NB4 (cell line): Measurements from ENCODE around the gene EEA1.

Experiments used
- DNase-seq: peaks from one replicate; pipeline ENCODE4 v3.0.0; 2010; ENCODE audit warnings: low read depth
- H3K4me3 ChIP-seq: one replicate; pipeline ENCODE4 v1.5.1; 2011; ENCODE audit warnings: mild to moderate bottlenecking, low read depth, low read length, moderate library complexity
- MYC ChIP-seq: IDR thresholded peaks from 2 replicates; pipeline ENCODE4 v1.6.1; 2011; ENCODE audit warnings: low read depth, low read length
- POLR2A ChIP-seq: IDR thresholded peaks from 2 replicates; pipeline ENCODE4 v1.6.1; 2011; ENCODE audit warnings: mild to moderate bottlenecking; ENCODE audit not compliant: insufficient read length; ENCODE audit errors: extremely low read depth
- TF ChIP-seq, protein P1 (sequence below): IDR thresholded peaks from 2 replicates; pipeline ENCODE4 v1.6.1; 2011; ENCODE audit warnings: low read depth, low read length
- TF ChIP-seq, protein P2 (sequence below): IDR thresholded peaks from one replicate; pipeline ENCODE4 v1.5.1; 2012; ENCODE audit warnings: low read depth, low read length

The EEA1 gene

DNA sequence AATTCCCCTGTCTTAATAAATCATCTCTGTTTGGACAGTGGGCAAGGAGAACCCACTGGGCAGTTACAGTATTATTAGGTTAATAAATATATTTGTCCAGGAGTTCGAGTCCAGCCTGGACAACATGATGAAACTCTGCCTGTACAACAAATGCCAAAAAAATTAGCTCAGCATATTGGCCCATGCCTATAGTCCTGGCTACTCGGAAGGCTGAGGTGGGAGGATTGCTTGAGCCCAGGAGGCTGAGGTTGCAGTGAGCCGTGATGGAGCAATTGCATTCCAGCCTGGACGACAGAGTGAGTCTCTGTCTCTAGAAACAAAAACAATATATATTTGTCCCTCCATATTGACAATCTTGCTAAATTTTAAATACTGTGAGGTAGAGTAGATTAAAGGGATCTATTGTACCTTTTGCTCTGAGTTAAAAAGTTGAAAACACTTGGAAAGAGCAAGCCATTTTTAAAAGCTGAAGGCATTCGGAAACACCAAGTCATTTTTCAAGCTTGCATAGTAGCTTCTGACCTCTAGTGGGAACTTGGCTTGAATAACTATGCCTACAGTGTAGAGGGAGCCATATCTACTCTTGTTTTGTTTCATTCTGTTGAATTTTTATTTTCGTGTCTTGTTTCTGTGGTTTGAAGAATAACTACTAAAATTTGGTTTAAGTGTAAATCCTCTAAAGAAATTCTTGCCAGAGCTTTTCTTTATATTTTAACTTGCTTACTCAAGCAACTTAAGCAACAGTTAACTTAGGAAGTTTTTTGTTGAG lies 14.6 kb upstream of the EEA1 start:
- TF ChIP-seq MYC = no peak
- TF ChIP-seq, protein P1, sequence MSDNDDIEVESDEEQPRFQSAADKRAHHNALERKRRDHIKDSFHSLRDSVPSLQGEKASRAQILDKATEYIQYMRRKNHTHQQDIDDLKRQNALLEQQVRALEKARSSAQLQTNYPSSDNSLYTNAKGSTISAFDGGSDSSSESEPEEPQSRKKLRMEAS = no peak
- no peak for TF ChIP-seq POLR2A
- TF ChIP-seq, protein P2, sequence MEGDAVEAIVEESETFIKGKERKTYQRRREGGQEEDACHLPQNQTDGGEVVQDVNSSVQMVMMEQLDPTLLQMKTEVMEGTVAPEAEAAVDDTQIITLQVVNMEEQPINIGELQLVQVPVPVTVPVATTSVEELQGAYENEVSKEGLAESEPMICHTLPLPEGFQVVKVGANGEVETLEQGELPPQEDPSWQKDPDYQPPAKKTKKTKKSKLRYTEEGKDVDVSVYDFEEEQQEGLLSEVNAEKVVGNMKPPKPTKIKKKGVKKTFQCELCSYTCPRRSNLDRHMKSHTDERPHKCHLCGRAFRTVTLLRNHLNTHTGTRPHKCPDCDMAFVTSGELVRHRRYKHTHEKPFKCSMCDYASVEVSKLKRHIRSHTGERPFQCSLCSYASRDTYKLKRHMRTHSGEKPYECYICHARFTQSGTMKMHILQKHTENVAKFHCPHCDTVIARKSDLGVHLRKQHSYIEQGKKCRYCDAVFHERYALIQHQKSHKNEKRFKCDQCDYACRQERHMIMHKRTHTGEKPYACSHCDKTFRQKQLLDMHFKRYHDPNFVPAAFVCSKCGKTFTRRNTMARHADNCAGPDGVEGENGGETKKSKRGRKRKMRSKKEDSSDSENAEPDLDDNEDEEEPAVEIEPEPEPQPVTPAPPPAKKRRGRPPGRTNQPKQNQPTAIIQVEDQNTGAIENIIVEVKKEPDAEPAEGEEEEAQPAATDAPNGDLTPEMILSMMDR = no peak
- DNase-seq = peak; percentile 30
- no peak overlapping the region for H3K4me3 ChIP-seq

DNA sequence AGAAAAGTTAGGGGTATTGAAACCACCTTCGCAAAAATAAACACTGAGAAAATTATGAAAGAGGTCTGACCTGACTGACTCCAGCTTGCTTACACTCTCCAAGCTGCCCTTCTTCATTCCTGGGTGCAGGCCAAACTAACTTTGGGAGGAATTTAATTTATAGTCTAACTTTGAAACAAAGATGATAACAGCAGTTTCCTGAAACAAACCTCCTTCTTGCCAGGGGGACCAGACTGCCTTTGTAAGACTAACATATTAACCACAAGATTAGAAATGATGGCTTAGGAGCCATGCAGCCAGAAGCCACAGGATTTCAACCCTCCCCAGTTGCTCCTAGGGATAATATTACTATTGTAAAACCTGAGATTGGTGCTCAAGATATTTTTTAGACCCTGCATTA lies 13.8 kb upstream of the EEA1 start:
- H3K4me3 ChIP-seq = no peak overlapping the region
- no peak for DNase-seq
- TF ChIP-seq, protein P1 = no peak
- TF ChIP-seq MYC = no peak
- TF ChIP-seq, protein P2 = no peak
- TF ChIP-seq POLR2A = no peak

DNA sequence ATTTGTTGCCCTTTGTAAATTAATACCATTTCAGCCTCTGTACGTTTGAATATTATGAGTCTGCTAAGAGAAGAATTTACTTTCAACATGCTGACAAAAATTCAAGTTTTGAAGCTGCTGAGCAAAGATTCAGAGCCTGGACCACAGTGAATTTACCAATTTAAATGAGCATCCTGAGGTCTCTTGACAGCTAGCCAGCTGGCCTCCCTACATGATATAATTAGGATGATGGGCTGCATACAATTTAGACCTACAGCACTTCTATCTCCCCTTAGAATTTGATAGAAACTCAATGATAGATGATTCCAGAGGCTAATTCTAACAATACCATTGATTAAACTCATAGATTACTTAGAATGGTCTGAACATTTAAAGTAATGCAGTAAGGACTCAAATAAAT lies 10.0 kb upstream of the EEA1 start:
- TF ChIP-seq, protein P2 = no peak
- no peak overlapping the region for H3K4me3 ChIP-seq
- DNase-seq = no peak

DNA sequence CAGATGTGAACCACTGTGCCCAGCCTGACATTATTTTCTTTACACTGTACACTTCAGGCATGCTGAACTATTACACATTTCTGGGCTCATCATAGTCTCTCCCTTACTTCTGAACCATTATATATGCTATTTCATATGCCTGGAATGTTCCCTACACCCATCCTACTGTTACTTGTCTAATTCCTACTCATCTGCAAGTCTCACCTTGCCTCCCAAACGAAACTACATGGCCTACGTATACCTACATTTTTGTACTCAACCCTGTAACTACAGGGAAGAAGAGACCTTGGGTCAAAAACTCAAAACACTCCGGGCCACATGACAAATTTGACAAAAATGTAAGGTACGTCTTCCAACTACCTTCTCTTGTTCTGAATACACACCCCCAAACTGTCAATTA lies 9.5 kb upstream of the EEA1 start:
- TF ChIP-seq, protein P1 = no peak
- no peak for TF ChIP-seq POLR2A
- TF ChIP-seq, protein P2 = no peak
- TF ChIP-seq MYC = no peak
- no peak overlapping the region for H3K4me3 ChIP-seq
- DNase-seq = no peak

DNA sequence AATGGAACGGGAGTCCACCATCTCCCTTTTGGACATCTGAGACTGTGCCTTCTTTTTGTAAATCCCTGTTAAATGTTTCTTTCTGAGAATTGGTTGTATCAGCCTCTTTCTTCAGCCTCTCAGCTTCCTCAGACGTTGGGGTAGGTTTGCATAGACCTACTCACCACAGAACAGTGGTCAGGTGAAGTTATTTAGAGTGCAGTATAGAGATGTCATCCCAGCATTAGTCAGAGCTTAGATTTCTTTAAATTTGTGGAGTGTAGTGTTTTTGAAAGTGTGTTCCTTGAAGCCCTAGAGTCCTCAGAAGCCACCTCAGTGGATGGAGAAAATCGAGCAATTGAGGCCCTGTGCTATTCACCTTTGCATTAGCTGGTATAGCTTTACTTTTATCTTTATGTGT lies 8.9 kb upstream of the EEA1 start:
- DNase-seq = no peak
- no peak overlapping the region for H3K4me3 ChIP-seq
- TF ChIP-seq, protein P1 = no peak
- TF ChIP-seq, protein P2 = no peak
- TF ChIP-seq MYC (no peak), POLR2A (no peak)

DNA sequence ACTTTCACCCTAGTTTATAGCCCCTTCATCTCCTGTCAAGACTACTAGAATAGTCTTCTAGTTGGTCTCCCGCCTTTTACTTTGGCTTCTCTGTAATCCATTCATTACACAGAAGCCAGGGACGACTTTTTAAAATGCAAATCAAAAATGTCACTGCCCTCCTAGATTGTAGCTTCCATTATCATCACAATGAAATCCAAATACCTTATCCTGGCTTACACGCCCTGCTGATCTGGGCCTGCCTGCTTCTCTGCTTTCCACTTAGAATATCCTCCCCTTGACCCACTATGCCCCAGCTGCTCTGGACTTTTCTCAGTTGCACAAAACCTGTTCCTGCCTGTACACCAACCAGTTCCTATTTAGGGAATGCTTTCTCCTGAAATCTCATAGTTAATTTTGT lies 4.5 kb upstream of the EEA1 start:
- no peak for DNase-seq
- no peak overlapping the region for H3K4me3 ChIP-seq
- TF ChIP-seq, protein P2 = no peak
- TF ChIP-seq POLR2A (no peak), MYC (no peak)
- TF ChIP-seq, protein P1 = no peak
